ENCODE measurements around the gene RAB3GAP2. TPM values are rescaled to one million over a fixed set of nuclear protein-coding genes. Genes with fewer than 3 reads are reported as not detected.

Gene RAB3GAP2
- total and polyA plus RNA-seq, 2 of the 13 experiments (the other 11 are each of a cell fraction or from before 2014, with no cell fraction given): 22.6 to 25.0 TPM

DNA sequence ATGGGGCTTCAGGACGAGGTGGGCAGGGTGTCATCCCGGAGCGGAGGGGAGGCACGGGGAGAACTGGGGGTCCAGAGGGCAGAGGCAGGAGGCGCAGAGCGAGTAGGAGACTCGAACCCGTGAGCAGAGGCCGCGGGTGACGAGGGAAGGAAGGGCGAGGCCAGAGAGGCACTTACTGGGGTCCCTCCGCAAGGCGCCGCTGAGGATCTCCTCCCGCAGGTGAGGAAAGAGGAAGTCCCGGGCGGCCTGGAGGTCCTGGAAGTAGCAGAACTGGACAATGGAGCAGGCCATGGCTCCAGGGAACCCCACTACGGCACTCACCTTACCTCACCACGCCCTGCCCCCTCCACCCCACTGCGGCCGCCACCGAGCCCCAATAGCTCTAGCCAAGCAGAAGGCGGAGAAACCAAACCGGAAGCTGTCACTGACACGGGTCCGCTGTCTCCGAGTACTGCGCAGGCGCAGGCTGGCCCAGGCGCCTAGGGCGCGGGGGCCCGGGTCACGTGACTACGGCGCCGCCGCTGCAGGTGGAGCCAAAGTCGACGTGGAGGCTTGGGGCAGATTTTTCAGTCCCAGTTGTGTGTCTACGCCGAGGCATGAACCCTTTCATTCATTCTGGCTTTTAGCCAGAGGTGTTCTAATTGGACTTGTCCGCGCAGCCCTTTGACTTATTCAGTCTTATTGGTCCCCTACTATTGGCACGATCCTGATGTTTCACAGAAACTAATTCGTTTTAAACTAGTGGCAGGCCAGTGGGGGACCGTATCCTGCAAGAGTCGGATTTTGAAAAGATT, at the start of gene RAB3GAP2 (continued):
- TF ChIP-seq, protein P1, sequence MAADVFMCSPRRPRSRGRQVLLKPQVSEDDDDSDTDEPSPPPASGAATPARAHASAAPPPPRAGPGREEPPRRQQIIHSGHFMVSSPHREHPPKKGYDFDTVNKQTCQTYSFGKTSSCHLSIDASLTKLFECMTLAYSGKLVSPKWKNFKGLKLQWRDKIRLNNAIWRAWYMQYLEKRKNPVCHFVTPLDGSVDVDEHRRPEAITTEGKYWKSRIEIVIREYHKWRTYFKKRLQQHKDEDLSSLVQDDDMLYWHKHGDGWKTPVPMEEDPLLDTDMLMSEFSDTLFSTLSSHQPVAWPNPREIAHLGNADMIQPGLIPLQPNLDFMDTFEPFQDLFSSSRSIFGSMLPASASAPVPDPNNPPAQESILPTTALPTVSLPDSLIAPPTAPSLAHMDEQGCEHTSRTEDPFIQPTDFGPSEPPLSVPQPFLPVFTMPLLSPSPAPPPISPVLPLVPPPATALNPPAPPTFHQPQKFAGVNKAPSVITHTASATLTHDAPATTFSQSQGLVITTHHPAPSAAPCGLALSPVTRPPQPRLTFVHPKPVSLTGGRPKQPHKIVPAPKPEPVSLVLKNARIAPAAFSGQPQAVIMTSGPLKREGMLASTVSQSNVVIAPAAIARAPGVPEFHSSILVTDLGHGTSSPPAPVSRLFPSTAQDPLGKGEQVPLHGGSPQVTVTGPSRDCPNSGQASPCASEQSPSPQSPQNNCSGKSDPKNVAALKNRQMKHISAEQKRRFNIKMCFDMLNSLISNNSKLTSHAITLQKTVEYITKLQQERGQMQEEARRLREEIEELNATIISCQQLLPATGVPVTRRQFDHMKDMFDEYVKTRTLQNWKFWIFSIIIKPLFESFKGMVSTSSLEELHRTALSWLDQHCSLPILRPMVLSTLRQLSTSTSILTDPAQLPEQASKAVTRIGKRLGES (CRISPR knock-in tag; IDR thresholded peaks at IDR 0.05; ENCODE audit: borderline replicate concordance): 0 out of 2 replicates have a peak, but pooled peaks have one; percentile 14
- TF ChIP-seq ZBTB7B (CRISPR knock-in tag; IDR thresholded peaks at IDR 0.05) (peak; percentile 39; the same call in 1 of the 2 replicates), SOX5 (CRISPR knock-in tag; IDR thresholded peaks at IDR 0.05; ENCODE audit: borderline replicate concordance) (peak; percentile 19; the same call in 1 of the 2 replicates), JARID2 (CRISPR knock-in tag; IDR thresholded peaks at IDR 0.05; ENCODE audit: insufficient replicate concordance) (no peak), ATAD3A (CRISPR knock-in tag; IDR thresholded peaks at IDR 0.05) (no peak), U2AF2 (IDR thresholded peaks at IDR 0.05; ENCODE audit: low read depth, low read length) (no peak), ZNF44 (CRISPR knock-in tag; IDR thresholded peaks at IDR 0.05) (0 out of 2 replicates have a peak, but pooled peaks have one; percentile 72), RARA (CRISPR knock-in tag; IDR thresholded peaks at IDR 0.05) (peak; percentile 34), ZNF160 (CRISPR knock-in tag; IDR thresholded peaks at IDR 0.05) (no peak; the same call in 1 of the 2 replicates), ZNF224 (CRISPR knock-in tag; IDR thresholded peaks at IDR 0.05) (peak; percentile 56; the same call in 1 of the 2 replicates), IKZF1 (IDR thresholded peaks at IDR 0.05) (no peak), ZSCAN30 (CRISPR knock-in tag; IDR thresholded peaks at IDR 0.05) (no peak), MED13 (CRISPR knock-in tag; IDR thresholded peaks at IDR 0.05) (no peak), TAF1 (CRISPR knock-in tag; IDR thresholded peaks at IDR 0.05) (peak; percentile 78), ZNF709 (CRISPR knock-in tag; IDR thresholded peaks at IDR 0.05) (peak; percentile 92)
- TF ChIP-seq, protein P2, sequence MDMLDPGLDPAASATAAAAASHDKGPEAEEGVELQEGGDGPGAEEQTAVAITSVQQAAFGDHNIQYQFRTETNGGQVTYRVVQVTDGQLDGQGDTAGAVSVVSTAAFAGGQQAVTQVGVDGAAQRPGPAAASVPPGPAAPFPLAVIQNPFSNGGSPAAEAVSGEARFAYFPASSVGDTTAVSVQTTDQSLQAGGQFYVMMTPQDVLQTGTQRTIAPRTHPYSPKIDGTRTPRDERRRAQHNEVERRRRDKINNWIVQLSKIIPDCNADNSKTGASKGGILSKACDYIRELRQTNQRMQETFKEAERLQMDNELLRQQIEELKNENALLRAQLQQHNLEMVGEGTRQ (IDR thresholded peaks at IDR 0.05; ENCODE audit: low read depth, low read length): peak; percentile 97
- TF ChIP-seq, protein P2 (CRISPR knock-in tag; IDR thresholded peaks at IDR 0.05; ENCODE audit: borderline replicate concordance): peak; percentile 96; the same call in 1 of the 2 replicates
- TF ChIP-seq, protein P3, sequence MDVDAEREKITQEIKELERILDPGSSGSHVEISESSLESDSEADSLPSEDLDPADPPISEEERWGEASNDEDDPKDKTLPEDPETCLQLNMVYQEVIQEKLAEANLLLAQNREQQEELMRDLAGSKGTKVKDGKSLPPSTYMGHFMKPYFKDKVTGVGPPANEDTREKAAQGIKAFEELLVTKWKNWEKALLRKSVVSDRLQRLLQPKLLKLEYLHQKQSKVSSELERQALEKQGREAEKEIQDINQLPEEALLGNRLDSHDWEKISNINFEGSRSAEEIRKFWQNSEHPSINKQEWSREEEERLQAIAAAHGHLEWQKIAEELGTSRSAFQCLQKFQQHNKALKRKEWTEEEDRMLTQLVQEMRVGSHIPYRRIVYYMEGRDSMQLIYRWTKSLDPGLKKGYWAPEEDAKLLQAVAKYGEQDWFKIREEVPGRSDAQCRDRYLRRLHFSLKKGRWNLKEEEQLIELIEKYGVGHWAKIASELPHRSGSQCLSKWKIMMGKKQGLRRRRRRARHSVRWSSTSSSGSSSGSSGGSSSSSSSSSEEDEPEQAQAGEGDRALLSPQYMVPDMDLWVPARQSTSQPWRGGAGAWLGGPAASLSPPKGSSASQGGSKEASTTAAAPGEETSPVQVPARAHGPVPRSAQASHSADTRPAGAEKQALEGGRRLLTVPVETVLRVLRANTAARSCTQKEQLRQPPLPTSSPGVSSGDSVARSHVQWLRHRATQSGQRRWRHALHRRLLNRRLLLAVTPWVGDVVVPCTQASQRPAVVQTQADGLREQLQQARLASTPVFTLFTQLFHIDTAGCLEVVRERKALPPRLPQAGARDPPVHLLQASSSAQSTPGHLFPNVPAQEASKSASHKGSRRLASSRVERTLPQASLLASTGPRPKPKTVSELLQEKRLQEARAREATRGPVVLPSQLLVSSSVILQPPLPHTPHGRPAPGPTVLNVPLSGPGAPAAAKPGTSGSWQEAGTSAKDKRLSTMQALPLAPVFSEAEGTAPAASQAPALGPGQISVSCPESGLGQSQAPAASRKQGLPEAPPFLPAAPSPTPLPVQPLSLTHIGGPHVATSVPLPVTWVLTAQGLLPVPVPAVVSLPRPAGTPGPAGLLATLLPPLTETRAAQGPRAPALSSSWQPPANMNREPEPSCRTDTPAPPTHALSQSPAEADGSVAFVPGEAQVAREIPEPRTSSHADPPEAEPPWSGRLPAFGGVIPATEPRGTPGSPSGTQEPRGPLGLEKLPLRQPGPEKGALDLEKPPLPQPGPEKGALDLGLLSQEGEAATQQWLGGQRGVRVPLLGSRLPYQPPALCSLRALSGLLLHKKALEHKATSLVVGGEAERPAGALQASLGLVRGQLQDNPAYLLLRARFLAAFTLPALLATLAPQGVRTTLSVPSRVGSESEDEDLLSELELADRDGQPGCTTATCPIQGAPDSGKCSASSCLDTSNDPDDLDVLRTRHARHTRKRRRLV (CRISPR knock-in tag; IDR thresholded peaks at IDR 0.05): peak; percentile 86
- TF ChIP-seq, protein P4, sequence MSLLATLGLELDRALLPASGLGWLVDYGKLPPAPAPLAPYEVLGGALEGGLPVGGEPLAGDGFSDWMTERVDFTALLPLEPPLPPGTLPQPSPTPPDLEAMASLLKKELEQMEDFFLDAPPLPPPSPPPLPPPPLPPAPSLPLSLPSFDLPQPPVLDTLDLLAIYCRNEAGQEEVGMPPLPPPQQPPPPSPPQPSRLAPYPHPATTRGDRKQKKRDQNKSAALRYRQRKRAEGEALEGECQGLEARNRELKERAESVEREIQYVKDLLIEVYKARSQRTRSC (CRISPR knock-in tag; IDR thresholded peaks at IDR 0.05; ENCODE audit: low read depth): no peak; the same call in 1 of the 2 replicates
